ENCODE data around the gene TRRAP. TPM values are rescaled to one million over a fixed set of nuclear protein-coding genes. Genes with fewer than 3 reads are reported as not detected.

TRRAP gene
- total and polyA plus RNA-seq, 4 donors = 4.3 to 22.7 (median 10.1) TPM

DNA sequence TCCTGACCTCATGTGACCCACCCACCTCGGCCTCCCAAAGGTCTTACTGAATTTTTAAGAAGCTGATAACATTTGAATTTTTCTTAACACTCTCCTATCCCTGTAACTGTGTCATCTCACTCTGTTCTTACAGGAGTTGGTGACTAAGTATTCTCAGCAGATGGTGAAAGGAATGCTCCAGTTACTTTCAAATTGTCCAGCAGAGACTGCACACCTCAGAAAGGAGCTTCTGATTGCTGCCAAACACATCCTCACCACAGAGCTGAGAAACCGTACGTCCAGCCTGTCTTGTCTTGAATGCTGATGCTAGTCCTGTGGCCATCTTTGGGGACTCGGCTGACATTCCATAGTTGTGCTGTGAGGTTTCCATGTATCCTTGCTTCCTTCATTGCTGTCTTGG, 24.9 kb downstream of the TRRAP start:
- Histone ChIP-seq H3K9me3 (ENCODE audit: control insufficient read depth in 4 of 4, low read length in 3 of 4) (no peaks in the 10 kb centered on the region), H3K4me1 (ENCODE audit: control insufficient read depth in 4 of 4, insufficient read depth in 4 of 4, low read length in 3 of 4) (no peaks in the 10 kb centered on the region), H3K27ac (ENCODE audit: low read depth in 1 of 2, low read length in 2 of 2) (no peak overlapping the region), H3K27me3 (ENCODE audit: control insufficient read depth in 4 of 4, insufficient read depth in 4 of 4, low read length in 3 of 4) (no peaks in the 10 kb centered on the region), H3K36me3 (ENCODE audit: control insufficient read depth in 4 of 4, insufficient read depth in 3 of 4, low read depth in 1 of 4, low read length in 3 of 4) (peaks cover 20 to 85% (median 69%) of the 10 kb centered on the region in 4 donors), H3K9ac (ENCODE audit: low read depth in 1 of 2, low read length in 2 of 2) (no peak overlapping the region), H3K4me3 (ENCODE audit: low read depth in 1 of 3, low read length in 3 of 3) (no peak overlapping the region)
- TF ChIP-seq MAX (IDR thresholded peaks at IDR 0.05) (no peak), NR2F2 (IDR thresholded peaks at IDR 0.05) (no peak), HNF4A (conservative IDR thresholded peaks at IDR 0.05) (no peak), REST (IDR thresholded peaks at IDR 0.05) (no peak), RXRA (IDR thresholded peaks at IDR 0.05) (no peak), TAF1 (conservative IDR thresholded peaks at IDR 0.05) (no peak), EGR1 (IDR thresholded peaks at IDR 0.05; ENCODE audit: low read depth in 2 of 2) (no peak), FOXA1 (IDR thresholded peaks at IDR 0.05) (no peak), FOXA2 (IDR thresholded peaks at IDR 0.05) (no peak), RAD21 (IDR thresholded peaks at IDR 0.05) (no peak), CTCF (IDR thresholded peaks at IDR 0.05; ENCODE audit: low read depth, low read length, missing input control) (no peak), SP1 (IDR thresholded peaks at IDR 0.05) (no peak), YY1 (IDR thresholded peaks at IDR 0.05) (no peak), HNF4G (IDR thresholded peaks at IDR 0.05) (no peak), JUND (IDR thresholded peaks at IDR 0.05) (no peak)
- TF ChIP-seq, protein P1, sequence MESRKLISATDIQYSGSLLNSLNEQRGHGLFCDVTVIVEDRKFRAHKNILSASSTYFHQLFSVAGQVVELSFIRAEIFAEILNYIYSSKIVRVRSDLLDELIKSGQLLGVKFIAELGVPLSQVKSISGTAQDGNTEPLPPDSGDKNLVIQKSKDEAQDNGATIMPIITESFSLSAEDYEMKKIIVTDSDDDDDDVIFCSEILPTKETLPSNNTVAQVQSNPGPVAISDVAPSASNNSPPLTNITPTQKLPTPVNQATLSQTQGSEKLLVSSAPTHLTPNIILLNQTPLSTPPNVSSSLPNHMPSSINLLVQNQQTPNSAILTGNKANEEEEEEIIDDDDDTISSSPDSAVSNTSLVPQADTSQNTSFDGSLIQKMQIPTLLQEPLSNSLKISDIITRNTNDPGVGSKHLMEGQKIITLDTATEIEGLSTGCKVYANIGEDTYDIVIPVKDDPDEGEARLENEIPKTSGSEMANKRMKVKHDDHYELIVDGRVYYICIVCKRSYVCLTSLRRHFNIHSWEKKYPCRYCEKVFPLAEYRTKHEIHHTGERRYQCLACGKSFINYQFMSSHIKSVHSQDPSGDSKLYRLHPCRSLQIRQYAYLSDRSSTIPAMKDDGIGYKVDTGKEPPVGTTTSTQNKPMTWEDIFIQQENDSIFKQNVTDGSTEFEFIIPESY (IDR thresholded peaks at IDR 0.05) = no peak
- TF ChIP-seq, protein P2, sequence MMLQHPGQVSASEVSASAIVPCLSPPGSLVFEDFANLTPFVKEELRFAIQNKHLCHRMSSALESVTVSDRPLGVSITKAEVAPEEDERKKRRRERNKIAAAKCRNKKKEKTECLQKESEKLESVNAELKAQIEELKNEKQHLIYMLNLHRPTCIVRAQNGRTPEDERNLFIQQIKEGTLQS (IDR thresholded peaks at IDR 0.05) = no peak
- no peak for DNase-seq (ENCODE audit: low spot score)
- WGBS = 97% methylated on average over 4 of the region's 4 CpGs

- Histone ChIP-seq H3K4me1 (ENCODE audit: control insufficient read depth in 4 of 4, insufficient read depth in 4 of 4, low read length in 3 of 4) (no peaks in the 10 kb centered on the region), H3K36me3 (ENCODE audit: control insufficient read depth in 4 of 4, insufficient read depth in 3 of 4, low read depth in 1 of 4, low read length in 3 of 4) (peaks cover 23 to 85% (median 65%) of the 10 kb centered on the region in 4 donors), H3K27me3 (ENCODE audit: control insufficient read depth in 4 of 4, insufficient read depth in 4 of 4, low read length in 3 of 4) (no peaks in the 10 kb centered on the region), H3K9ac (ENCODE audit: low read depth in 1 of 2, low read length in 2 of 2) (no peak overlapping the region), H3K4me3 (ENCODE audit: low read depth in 1 of 3, low read length in 3 of 3) (no peak overlapping the region), H3K9me3 (ENCODE audit: control insufficient read depth in 4 of 4, low read length in 3 of 4) (no peaks in the 10 kb centered on the region), H3K27ac (ENCODE audit: low read depth in 1 of 2, low read length in 2 of 2) (no peak overlapping the region)
- WGBS = 95% methylated on average over 5 of the region's 5 CpGs
- DNase-seq (ENCODE audit: low spot score) = no peak
- TF ChIP-seq MAX (IDR thresholded peaks at IDR 0.05) = no peak
- TF ChIP-seq REST (IDR thresholded peaks at IDR 0.05) = no peak
- no peak for TF ChIP-seq CTCF (IDR thresholded peaks at IDR 0.05; ENCODE audit: low read depth, low read length, missing input control)
- no peak for TF ChIP-seq FOXA2 (IDR thresholded peaks at IDR 0.05)
- no peak for TF ChIP-seq HNF4G (IDR thresholded peaks at IDR 0.05)
- TF ChIP-seq HNF4A (conservative IDR thresholded peaks at IDR 0.05) = no peak
- TF ChIP-seq EGR1 (IDR thresholded peaks at IDR 0.05; ENCODE audit: low read depth in 2 of 2) = no peak
- TF ChIP-seq, protein P2 (IDR thresholded peaks at IDR 0.05) = no peak
- TF ChIP-seq FOXA1 (IDR thresholded peaks at IDR 0.05) = no peak
- TF ChIP-seq SP1 (IDR thresholded peaks at IDR 0.05) = no peak
- TF ChIP-seq YY1 (IDR thresholded peaks at IDR 0.05) = no peak
- TF ChIP-seq RXRA (IDR thresholded peaks at IDR 0.05) = no peak
Measured at GRCh38 chr7:98907570-98907969, 29.2 kb downstream of the TRRAP start.
